GM21526 (cell line): Measurements from ENCODE around the gene PTPRD.

Experiments
- ATAC-seq: cut with Tn5 transposase; IDR thresholded peaks from one replicate; pipeline ENCODE4 v1.9.1; 2021; ENCODE audit warnings: moderate library complexity; ENCODE audit not compliant: unreplicated experiment, low FRiP score

PTPRD gene

DNA sequence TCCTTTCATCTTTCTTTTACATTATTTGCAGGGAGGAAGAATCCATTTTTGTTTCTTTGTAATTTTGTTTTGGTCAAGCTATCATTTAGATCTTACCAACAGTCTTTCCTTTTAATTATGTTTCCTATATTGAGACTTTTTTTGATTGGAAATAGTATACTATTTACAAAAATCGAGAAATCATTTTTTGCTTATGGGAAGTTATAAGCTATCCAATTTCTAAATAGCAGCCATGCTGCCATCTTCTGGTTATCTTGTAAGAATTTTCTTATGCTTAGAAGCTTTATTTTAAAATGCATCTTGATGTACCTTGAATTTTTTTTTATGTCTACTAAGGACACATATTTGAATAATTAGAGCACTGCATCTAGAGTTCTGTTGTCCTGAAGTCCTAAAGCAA is 821.2 kb downstream of the PTPRD start:
- ATAC-seq = no peak

DNA sequence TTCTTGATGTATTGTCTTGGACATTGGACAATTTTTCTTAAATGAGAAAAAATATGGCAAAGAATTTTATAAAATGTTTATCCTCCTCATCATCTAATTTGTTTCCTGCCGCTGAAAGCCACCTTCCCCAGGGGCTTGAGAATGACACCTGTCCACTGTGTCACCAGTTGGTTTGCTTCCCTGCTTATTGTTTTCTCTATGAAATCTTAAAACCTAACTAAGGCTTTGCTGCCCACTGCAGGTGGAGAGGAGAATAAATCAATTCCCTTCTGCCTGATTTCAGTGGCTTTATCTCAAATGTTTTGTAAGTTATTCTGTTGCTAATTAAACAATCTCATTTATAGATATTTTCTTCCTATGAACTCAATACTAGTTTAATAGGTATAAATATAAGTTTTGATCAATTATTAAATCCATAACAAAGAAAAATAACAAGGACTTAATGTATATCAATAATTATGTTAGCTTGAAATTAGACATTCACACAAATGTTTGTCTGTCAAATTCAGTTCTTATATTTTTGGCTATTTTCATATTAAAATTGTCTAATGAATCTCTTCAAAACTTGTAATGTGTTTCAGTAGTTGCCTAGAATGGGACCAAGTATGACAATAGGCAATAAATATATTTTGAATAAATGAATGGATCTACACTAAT is 822.5 kb downstream of the PTPRD start:
- no peak for ATAC-seq

DNA sequence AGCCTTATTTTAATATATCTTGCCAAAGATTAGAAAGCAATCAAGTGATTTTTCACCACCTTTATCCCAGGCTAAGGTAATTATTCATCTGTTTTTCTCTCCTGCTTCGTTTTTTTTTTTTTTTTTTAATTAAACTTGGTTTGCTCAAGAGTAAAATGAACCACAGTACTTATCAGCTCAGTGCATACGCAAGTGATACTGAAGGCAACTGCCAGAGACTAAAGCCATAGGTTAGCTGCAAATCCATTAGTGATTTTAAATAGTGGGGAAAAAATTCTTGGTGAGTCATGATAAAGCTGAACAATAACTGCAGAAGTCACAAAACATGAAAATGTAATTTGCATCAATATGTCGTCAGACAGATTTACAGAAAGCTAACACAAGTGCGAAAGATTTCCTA is 829.1 kb downstream of the PTPRD start:
- ATAC-seq = no peak

DNA sequence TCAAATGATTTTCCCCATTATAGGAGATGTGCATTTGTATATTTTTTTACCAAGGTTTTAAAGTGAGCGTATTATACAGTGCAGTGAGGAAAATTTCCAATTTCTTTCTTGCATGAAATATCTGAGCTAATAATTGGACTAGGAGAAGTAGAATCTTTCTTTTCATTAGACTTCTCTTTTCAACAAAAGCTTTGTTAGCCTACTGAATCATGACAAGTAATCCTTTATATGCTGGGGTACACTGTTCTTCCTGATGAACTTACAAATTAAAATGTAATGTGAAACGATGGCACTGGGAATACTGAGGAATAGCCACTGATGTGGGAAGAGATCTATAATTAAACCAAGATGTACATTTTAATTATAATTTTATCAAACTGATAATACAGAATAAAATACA is 829.6 kb downstream of the PTPRD start:
- ATAC-seq = no peak

DNA sequence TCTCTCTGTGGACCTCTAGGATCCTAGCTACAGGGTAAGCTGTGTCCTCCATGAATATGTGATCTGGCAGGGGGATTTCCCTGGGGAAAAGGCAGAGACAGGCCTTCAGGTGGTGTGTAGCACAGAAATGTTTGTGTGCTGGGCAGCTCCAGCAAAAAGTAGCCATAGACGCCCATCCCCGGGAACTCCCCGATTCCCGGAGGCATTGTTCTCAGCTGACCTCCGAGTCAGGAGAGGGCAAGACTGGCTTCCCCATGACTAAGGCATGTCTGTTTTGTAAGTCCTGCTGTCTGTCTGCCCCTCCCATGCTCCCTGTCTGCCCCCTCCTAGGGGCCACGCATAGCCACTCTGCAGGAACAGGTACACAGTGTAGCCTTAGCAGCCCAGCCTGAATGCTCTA is 834.5 kb downstream of the PTPRD start:
- no peak for ATAC-seq

DNA sequence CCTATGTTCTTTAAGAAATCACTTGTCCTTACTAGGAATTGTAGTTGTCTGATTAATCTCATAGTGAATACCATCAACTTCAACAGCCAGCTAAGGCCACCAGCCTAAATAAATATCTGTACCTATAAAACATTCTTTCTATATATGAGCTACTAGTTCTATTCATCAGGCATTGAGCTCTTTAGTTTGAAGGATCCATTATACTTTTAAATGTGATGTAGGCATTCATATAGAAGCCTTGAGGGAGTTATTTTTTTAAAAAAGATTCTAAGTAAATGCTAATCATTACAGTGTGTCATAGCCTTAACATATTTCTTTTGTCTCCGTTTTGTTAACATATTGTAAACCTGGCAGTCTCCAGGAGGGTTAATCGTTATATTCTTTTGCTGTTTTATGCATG is 838.3 kb downstream of the PTPRD start:
- no peak for ATAC-seq

DNA sequence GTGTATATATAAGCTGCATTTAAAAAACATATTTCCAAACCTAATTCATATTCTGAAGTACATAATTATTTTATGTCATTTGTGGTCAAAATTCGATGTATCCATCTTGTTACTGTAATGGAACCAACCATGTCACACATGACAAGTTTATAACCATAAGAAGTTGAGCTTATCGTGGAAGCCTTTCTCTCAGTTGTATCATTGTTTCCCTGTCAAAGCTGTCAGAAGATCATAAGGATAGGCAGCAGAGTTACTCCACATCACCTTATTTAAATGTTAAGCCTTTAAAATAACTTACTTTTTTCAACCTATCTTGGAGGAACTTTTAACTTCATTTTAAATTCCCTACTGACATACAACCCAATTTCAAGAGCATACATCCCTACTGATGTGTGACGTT is 841.5 kb downstream of the PTPRD start:
- ATAC-seq = no peak

DNA sequence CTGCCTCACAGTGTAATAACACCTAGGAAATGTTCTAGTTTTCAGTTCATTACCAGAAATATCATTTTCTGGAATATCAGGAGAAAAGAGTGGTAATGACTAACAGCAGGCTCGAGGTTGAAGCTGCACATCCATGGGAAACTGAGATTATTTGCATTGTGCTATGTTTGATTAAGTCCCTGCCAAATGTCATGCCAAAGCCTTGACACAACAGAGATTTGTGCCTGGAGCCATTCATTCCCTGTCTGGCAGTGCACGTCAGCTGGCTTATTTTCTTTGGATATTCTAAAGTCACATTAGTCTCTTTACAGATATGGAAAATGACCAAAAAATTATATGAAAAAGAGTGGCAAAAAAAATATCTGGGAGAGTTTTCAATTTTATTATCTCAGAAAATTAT is 848.0 kb downstream of the PTPRD start:
- ATAC-seq = no peak

DNA sequence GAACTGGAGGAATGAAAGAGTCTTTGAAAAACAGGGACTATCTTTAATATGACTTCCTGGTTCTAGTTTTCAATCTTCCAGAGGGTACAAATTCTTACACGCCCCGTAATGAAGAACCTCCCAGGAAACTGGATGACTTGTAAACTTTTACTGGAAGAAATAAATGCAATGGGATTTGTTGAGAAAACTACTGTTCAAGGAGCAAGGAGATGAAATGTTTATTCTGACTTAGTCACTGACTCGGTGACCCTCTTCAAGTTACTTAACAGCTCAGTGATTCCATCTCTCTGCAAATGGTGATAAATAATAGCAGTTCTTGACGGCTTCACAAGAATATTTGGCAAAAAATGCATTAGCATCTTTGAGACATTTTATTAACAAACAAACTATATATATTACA is 858.6 kb downstream of the PTPRD start:
- ATAC-seq = no peak

DNA sequence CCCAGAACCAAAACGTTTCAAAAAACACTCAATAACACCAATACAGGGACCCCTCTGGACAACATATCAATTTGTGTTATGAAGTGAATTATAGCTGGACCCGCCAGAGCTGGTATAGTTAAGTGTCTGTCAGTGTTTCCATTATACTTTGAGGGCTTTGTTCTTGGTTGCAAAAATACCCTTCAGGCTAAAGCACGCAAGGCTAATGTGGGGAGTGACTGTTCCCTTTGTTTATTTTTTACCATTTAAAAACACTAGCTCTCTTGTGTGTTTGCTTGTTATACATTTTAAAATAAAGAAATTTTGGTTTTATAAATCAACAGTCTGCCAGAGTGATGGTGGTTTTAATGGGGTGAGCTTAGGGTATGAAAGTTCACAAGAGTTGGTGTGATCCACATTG is 859.5 kb downstream of the PTPRD start:
- ATAC-seq = no peak

DNA sequence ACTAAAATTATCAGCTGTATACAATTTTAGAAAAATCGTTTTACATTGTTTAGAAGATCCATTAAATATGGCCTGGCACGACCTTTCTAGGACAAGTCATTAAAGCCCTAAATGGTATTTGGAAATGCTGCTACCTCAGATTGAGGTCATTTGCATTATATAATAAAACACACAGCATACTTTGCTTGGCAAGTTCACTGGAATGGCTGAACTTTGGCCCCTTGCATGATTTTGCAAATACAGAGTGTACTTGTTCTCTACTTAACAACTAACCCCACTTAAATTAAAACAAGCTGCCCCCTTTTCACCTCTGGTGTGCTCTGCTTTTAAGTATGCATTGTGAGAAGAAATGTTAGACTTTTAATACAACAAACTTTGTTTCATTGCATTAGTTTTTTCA is 860.1 kb downstream of the PTPRD start:
- no peak for ATAC-seq

DNA sequence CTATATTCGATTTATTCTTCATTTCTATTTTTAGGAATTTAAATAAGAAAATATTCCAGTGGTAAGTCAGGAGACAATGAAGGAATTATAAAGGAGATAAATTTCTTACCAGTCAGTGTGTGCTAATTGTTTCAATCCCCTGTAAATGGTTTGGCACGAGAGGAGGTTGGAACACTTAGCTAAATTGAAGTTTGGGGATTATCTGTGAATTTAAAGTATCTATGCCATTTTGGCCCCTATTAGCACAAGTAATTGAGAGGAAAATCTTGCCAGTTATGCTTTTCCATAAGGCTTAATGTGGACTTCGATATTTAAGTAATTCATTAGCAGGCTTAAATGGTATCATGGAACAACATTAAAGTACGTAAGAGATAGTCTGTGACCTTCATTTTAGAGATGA is 860.8 kb downstream of the PTPRD start:
- ATAC-seq = no peak

DNA sequence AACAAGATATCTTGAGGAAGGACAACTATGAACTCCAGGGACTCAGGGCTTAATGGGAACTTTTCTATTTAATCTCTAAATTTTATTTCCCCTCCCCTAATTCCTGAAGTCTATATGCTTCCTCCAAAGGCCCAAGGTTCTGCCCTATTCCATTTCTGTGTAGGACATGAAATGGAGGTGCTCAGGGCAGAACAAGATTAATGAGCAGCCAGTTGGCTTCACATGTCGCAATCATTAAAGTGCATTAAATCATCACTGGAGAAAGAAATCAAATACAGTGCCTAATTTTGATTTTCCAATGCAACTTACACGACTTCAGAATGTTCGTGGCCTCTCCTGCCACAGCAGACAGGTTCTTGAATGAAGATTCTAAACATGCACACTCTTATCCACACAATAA is 862.1 kb downstream of the PTPRD start:
- ATAC-seq = no peak

DNA sequence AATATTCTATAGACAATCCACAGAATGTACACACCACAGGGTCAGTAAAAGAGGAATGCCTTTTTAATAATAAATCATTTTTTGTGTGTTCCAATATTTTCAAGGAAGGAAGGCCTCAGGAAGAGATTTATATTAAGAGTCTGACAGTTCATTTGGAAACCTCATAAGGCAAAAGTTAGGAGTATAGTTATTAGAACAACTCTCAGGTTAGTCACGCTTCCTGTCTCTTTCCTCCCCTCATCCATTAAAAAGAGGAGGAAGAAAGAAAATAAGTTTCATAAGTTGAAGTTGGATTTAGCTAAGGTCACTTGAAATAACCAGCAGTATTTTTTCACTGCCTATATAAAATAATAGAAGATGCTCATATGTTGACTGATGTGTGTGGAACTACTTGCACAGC is 863.2 kb downstream of the PTPRD start:
- ATAC-seq = no peak

DNA sequence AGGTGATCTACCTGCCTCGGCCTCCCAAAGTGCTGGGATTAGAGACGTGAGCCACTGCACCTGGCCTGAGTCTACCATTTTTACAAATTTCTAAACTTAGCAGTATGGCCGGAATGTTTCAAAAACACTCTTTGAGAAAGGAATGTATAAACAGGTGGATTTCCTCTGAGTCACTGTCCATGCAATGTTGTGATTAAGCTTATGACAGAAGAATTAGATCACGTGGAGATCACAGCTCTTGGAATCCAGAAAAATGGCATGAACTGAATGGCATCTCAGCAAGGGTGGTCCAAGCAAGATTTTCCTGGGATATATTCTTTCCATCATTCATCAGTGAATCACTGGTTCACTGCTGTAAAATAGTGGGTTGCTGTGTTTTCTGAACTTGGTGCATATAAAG is 865.0 kb downstream of the PTPRD start:
- ATAC-seq = no peak

DNA sequence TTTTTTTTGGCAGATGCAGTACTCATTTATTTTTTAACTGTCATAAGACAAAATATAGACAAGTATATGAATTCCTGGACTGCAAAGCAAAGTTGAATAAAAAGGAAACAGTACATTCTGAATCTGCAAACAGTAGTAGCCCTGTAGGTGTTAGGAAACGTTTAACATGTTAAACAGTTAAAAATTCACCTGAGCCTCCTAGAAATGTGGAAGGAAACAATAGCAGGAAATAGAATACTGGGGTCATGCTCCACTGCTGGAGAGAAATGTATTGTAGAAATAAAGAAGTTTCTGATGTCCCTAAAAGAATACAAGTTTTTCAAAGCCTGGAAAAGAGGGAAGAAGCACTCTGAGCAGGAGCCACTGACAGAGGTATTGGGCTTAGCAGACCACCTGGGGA is 866.0 kb downstream of the PTPRD start:
- ATAC-seq = no peak

DNA sequence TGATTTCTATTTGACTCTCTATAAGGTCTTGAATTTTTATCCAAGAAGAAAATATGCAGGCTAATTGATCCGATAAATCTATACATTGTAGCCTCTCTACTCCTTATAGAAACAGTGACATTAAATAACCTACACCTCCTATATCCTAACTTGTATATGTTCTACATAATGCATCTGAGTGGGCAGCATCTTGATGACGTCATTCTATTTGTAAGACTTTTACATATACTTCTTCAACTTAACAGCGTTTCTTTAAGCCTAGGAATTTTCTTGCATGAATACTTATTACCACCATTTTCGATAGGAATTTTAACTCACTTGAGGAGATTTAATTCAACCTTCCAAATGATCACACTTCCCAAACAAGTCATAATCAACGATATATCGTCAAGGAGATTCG is 869.0 kb downstream of the PTPRD start:
- no peak for ATAC-seq

DNA sequence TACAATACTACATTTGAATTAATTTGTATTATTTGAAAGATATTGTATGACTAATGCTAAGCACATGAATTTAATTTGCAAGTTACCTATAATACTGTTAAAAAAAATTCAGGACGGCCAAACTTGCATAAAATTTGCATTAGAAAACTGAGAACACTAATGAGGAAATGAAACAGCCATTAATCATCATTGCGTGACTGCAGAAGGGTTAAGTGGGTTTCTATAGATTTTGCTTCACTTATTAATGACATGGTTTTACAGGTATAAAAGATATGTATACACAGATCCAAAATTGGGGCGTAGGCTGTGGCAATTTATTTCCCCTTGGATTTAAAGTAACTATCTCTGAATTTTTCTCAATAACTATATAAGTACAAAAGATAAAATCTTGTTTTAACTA is 882.6 kb downstream of the PTPRD start:
- no peak for ATAC-seq

DNA sequence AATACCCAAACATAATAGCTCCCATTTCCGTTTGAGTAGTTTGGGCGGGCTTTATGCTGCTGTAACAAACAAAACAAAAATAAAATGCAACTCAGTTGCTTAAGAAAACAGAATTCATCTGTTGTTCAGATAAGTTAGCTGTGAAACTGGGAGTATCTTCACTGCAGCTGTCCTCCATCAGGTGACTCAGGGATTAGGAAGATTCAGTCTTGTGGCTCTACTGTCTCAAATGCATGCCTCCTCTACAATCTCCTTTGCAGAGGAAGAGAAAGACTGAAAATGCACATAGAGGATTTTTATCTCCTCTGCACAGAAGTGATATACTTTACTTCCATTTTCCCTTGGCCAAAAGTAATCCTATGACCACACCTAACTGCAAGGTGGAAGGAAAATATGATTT is 883.7 kb downstream of the PTPRD start:
- no peak for ATAC-seq

DNA sequence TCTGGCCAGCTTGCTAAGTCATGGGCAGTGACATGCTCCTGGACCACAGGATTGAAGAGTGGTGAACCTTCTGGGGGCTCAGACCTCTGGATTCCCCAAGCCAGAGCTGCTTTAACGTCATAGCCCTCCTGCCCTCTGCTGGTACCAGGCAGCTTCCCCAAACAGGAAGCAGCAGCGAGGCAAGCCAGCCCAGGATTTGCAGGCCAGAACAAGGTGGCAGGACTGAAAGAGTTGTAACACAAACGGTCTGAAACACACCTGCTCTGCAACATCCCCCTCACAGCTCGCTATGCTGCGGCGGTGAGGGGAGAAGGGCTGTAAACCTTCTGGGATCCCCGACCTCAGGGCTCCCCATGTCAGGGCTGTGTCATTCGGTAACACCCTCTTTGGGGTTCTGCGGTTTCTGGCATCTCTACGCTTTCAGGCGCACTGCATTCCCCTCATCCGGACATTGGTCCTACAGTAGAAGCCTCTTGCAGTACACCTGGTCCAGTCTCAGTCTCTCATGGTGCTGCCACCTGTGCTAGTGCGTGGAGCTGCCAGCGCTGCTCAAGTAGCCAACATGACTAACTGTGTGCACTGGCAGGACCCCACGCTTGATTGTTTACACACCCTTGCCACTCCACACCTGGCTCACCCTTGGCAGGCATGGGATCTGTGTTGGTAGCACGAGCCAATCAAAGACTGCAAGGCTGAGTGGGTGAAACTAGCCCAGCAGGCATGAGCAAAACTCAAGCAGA is 893.3 kb downstream of the PTPRD start:
- ATAC-seq = no peak

DNA sequence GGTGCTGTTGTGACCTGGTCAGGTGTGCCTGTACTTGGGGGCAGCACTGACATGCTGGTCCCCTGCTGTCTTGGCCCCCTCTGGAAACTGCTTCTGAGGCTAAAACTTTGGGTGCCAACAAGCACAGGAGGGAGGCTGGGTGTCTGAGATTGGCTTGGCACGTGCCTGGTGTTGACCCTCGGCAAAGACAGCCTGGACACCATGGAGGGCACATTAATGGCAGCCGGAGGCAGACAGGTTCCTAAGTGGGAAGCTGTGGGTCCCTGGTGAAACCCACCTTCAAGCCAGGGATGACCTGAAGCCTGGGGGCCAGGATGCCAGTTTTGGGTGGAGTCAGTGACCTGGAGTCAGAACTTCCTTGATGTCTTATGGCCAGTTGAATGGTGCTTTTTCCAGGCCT is 894.1 kb downstream of the PTPRD start:
- no peak for ATAC-seq

DNA sequence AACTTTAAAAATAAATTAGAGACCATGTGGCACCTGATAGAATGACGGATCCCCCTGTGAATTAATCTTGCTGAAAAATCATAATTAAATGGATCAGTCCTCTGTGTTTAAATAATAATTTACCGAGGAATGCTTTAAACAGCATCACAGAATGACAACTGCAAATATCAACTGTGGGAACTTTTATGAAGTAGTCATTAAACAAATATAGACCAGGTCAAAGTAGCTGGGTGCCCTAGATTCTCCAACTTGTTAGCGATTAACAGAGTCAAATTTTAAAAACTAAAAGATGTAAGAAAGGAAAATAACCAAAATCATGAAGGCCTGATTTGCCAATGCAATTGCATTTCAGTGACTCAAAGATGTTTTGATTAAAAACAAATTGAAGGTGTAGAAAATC is 933.4 kb downstream of the PTPRD start:
- no peak for ATAC-seq

DNA sequence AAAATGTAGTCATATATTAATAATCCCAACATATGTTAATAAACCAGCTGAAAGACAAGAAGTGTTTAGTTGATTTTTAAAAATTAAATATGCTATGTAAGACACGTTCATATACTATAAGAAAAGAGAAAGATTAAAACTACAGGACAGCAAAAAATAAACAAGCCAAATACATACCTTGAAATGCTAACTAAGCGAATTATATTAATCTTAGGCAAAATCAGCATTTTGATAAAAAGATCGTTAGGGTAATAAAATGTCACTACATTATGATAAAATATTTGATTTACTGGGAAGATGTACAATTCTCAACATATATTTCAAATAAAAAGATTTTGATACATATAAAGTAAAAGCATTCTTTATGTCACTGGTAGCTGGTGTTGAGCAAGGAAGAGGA is 938.3 kb downstream of the PTPRD start:
- no peak for ATAC-seq
